NCI-H345 treated with DMSO at 0.1 percent for 48 hours (cell line): ENCODE data around the gene RNF222.
"Not testable (repeated sequence)": the region's sequence is repeated elsewhere in the genome, so short reads cannot be mapped to it uniquely, and the experiment has no call there.

ENCODE experiments used
- DNase-seq: peaks from one replicate; lab custom pipeline; 2025; ENCODE audit not compliant: unreplicated experiment; lab: John Stamatoyannopoulos, UW

RNF222 gene

DNA sequence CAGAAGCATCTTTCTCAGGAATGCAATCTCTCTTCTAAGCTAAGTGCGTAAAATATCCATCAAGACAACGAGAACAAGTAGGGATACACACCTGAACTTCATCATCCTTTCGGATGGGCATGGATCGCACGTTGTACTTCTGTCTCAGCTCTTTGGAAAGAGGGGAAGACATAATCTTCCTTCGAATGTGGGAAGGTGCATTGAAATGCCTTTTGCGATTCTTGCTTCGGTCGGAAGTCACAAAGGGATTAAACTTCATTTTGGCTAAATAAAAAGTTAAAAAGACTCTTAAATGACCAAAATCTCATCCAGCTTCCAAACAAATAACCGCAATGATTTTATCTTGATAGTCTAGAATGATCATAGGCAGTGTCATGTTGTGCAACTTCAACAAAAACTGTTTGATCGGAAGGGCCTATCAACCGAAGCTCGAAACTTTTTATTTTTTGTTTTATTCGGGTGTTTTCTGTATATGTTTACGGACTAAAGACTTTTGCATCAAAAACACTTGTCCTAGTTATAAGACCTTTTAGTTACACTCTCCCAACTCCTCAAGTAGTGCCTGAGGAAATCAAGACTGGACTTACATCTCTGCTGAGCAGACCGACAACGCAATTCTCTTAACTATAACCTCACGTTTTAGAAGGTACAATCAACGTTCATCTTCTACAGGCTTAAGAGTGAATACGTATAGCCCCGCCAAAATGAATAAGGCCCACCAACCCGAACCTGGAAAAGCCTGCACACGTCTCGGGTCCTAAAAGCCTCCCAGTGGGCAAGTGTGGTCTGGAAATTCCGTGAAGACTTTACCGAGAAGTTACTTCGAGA, 15.4 kb downstream of the RNF222 start:
- DNase-seq = no peak

- no peak for DNase-seq
These were observed 17.6 kb downstream of the RNF222 start for GRCh38 chr17:8380049-8380448.

DNA sequence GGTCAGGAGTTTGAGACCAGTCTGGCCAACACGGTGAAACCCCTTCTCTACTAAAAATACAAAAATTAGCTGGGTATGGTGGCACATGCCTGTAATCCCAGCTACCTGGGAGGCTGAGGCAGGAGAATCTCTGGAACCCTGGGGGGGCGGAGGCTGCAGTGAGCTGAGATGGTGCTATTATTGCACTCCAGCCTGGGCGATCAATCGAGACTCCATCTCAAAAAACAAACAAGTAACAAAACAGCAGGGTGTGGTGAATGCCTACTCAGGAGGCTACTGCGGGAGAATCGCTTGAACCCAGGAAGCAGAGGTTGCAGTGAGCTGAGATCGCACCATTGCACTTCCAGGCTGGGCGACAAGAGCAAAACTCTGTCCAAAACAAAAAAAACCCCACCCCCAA, 19.5 kb downstream of the RNF222 start:
- not testable (repeated sequence) for DNase-seq

- no peak for DNase-seq
These were observed 20.2 kb downstream of the RNF222 start for GRCh38 chr17:8377422-8377821.

DNA sequence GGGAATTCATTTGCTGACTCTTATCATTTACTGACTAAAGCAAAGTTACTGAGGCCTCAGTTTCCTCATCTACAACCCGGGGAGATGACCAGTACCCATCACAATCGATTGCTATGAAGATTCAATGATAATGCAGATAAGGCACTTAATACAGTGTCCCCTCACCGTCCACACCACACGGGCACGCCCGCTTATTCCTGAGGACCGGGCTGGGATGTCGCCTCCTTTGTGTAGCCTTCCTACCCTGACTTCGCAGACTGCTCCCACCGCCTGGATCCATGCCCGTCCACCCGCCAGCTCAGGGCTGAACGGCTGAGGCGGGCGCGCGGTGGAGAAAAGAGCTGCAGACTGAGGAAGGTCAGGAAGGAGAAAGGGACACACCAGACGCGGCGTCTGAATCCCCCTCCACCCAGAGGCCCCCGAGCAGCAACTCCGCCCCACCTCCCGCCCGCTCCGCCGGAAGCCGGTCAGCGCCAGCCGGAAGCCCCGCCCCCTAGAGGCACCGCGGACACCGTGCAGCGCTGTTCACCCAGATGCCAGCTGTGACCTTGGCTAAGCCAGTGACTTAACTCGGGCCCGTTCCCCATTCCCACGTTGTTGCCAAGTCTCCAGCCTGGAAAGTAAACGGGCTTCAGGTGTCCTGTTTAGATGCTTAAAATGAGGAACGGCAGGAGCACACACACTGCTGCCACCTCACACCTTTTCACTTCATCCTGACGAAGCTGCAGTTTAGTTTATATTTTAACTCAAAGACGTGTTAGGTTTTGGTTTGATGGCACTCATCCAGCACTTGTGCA, 21.2 kb downstream of the RNF222 start, which contains the start of gene KRABD2:
KRABD2 (minus strand) TSS at position 434 of the 797 bp plus-strand sequence.
- DNase-seq = peak; percentile 35

DNA sequence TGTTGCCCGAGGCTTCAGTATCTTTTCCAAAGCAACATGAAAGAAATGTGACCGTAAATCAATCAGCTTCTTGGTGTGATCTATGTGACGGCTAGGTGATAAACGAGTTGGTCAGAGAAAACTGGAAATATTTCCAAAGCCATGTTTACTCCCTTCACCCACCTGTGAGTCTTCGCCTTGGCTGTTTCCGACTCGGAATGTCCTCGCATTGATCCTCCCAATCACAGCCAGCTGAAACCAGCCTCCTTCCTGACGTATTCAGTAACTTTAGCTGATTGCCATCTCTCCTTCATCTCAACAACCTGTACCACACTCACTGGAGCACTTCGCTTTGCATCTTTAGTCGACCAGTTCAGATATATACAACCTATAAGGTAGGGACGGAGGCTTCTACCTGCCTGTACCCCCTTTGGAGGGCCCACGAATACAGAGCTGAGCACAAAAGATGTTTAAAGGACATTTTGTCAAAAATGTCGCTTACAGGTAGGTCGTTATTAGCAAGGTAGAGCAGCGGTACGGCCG, 21.8 kb downstream of the RNF222 start:
- no peak for DNase-seq

DNA sequence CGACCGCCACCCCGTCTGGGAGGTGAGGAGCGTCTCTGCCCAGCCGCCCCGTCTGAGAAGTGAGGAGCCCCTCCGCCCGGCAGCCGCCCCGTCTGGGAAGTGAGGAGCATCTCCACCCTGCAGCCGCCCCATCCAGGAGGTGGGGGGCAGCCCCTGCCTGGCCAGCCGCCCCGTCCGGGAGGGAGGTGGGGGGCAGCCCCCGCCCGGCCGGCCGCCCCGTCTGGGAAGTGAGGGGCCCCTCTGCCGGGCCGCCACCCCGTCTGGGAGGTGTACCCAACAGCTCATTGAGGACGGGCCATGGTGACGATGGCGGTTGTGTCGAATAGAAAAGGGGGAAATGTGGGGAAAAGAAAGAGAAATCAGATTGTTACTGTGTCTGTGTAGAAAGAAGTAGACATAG, 23.8 kb downstream of the RNF222 start:
- not testable (repeated sequence) for DNase-seq

- no peak for DNase-seq
These were observed 25.2 kb downstream of the RNF222 start for GRCh38 chr17:8372422-8372821.

DNA sequence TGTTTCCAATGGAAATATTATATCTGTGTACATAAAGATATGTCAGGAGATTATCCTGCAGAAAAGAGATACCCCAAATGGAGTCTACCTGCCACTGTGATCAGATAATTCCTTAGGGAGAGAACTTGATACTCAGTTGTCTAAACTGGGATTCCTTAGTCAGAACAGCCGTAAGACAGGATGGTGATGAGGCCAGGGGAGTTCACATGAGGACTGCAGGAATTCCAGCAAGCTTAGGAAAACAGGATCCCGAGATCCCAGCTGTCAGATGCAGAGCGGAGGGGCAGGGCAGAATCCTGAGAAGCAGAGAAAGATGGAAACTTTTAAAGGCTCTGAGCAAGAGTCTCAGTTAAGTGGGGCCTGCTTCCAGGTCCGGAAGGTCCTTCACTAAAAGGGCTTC, 25.8 kb downstream of the RNF222 start:
- DNase-seq = no peak

DNA sequence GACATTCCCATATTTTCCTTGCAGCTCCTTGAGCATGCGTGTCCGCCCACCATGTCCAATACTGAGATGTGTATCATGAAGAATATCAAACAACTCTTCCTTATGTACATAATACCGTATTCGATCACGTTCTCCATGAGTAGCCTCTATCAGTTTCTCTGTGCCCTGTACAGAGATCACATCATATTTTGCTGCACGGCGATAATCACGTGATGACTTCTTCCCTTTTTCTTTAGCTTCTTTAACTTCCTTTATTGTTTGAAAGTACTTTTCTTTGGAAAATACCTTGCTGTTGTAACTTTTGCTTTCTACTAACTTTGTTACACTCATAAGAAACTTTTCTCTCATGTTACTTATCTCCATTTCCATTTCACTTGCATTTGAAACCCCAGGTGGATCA, 27.7 kb downstream of the RNF222 start:
- DNase-seq = no peak

GRCh38 chr17:8368193-8368592, 29.4 kb downstream of the RNF222 start:
- no peak for DNase-seq

DNA sequence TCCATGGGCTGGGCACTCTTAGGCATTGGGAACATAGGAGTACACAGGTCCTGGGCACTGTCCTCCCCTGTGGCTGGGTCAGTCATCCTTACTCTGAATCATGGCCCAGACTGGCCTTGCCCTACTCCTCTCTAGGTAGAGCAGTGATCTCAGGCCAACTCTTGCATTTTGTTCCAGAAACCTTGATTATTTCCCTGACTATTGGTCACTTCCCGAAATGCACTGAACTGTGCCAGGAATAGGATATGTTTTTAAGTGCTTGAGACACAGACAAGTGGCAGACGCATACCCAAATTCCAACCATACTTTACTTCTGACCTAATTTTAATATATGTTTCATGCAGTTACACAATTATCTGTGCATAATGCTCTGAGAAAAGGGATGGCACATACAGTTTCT, 31.4 kb downstream of the RNF222 start:
- DNase-seq = no peak

- no peak for DNase-seq
These were observed 32.5 kb downstream of the RNF222 start for GRCh38 chr17:8365143-8365542.

DNA sequence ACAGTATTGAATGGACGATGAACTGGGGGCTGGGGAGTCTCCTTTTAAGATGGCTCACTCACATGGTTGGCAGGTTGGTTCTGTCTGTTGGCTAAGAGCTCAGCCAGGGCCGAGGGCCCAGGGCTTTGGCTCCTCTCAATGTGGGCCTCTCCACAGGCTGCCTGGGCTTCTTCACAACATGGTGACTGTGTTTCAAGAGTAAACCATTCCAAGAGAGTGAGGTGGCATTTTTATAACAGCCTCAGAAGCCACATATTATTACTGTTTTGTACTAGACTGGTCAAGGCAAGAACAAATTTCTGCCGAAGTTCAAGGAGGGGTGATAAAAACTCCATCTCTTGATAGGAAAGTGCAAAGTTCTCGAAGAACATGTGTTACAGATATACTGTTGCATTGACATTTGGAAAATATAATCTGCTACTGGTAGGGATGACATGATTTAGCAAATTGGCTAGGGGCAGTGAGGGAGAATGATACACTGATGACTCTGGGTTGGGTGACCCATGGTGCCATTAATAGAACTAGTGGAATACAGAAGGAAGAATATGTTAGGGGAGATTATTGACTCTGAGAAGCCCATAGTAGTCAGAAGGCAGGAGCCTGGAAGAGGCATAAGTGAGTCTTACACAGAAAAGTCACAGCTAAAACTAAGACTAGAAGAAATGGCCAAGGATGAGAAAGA, 34.8 kb downstream of the RNF222 start:
- no peak for DNase-seq

GRCh38 chr17:8360751-8361150, 36.9 kb downstream of the RNF222 start:
- DNase-seq = no peak

DNA sequence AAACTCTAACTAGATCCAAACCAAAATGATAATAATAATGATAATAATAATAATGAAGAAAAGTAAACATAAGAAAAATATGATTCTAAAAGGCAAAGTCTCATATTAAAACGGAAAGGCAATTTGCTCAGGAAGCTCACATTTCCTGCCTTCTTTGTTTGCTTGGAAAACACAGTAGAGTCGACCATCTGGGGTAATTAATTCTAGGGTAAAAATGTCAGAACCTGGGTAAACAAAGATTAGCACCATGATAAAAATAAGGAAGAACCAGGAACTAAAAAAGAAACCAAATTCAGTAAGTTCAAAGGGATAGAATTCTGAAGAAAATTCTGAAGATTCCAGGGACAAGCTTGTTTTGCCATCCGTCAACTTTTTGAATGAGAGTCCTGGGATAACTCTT, 37.4 kb downstream of the RNF222 start:
- DNase-seq = no peak

DNA sequence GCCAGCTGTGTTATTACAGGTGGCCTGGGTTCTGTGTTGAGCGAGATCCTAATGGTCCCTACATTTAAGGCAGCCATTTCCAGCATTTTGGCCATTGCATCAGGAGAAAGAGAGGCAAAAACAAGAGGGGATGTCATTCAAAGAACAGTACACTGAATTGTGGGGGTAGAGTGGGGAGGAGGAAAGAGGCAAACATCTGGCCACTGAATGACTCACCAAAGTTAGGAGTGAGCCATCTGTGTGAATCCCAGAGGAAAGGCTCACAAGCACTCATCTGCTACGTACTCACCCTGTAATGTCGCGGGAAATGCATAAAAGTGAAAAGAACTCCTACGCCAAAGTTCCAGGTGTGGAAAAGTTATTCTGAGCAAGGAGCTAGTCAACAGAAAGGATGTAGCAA, 37.9 kb downstream of the RNF222 start:
- DNase-seq = no peak

- no peak for DNase-seq
These were observed 39.7 kb downstream of the RNF222 start for GRCh38 chr17:8357910-8358309.

GRCh38 chr17:8354236-8354635, 43.4 kb downstream of the RNF222 start:
- DNase-seq = no peak

DNA sequence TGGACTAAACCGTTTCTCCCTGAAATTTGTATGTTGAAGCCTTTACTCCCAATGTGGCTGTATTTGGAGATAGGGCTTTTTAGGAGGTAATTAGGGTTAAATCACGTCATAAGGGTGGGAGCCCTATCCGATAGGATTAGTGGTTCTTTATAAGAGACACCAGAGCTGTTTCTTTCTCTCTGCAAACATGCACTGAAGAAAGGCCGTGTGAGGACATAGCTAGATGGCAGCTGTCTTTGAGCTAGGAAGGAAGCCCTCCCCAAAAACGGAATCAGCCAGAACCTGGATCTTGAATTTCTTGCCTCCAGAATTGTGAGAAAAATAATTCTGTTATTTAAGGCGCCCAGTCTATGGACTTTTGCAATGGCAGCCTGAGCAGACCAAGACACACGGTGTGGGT, 43.9 kb downstream of the RNF222 start:
- no peak for DNase-seq

- DNase-seq = no peak
These were observed 47.3 kb downstream of the RNF222 start for GRCh38 chr17:8350339-8350738.
